NCI-H82 treated with DMSO at 0.1 percent for 48 hours (cell line): Measurements from ENCODE around the gene ABCC3.

ENCODE experiments used
- DNase-seq: peaks from one replicate; lab custom pipeline; 2025; ENCODE audit not compliant: unreplicated experiment; lab: John Stamatoyannopoulos, UW

Gene ABCC3

GRCh38 chr17:50627782-50628601 is 6.7 kb upstream of the ABCC3 start:
- DNase-seq: no peak

- DNase-seq: no peak
Observed at GRCh38 chr17:50629902-50630301, 4.8 kb upstream of the ABCC3 start.

- no peak for DNase-seq
Observed at GRCh38 chr17:50630524-50631194, 4.0 kb upstream of the ABCC3 start.

GRCh38 chr17:50631195-50631907 is 3.3 kb upstream of the ABCC3 start:
- no peak for DNase-seq

GRCh38 chr17:50631908-50632571 is 2.6 kb upstream of the ABCC3 start:
- DNase-seq: no peak

- no peak for DNase-seq
Observed at GRCh38 chr17:50632637-50633036, 2.0 kb upstream of the ABCC3 start.

- DNase-seq: no peak
Observed at GRCh38 chr17:50633683-50634082, 998 bp upstream of the ABCC3 start.

GRCh38 chr17:50634915-50635731 is 442 bp downstream of the ABCC3 start:
- DNase-seq: no peak

- no peak for DNase-seq
Observed at GRCh38 chr17:50635732-50635981, 976 bp downstream of the ABCC3 start.

- DNase-seq: no peak
Observed at GRCh38 chr17:50635982-50636803, 1.5 kb downstream of the ABCC3 start.

GRCh38 chr17:50636804-50637195 is 2.1 kb downstream of the ABCC3 start:
- DNase-seq: no peak

GRCh38 chr17:50637829-50638605 is 3.3 kb downstream of the ABCC3 start:
- DNase-seq: no peak

- DNase-seq: no peak
Observed at GRCh38 chr17:50638606-50638965, 3.9 kb downstream of the ABCC3 start.

- no peak for DNase-seq
Observed at GRCh38 chr17:50638966-50639713, 4.5 kb downstream of the ABCC3 start.

GRCh38 chr17:50640686-50641351 is 6.1 kb downstream of the ABCC3 start:
- DNase-seq: no peak

GRCh38 chr17:50641357-50641756 is 6.7 kb downstream of the ABCC3 start:
- no peak for DNase-seq

- no peak for DNase-seq
Observed at GRCh38 chr17:50642071-50642721, 7.5 kb downstream of the ABCC3 start.
